Testis (tissue), 2 donors: ENCODE data around the gene ZNF148.

Experiments used
- CTCF ChIP-seq, 3 experiments: fragments of 450-650 bp in 2 of 3; fragments of 200-600 bp in 1 of 3; sonication (generic) in 1 of 3; IDR thresholded peaks; one replicate each; pipeline ENCODE4 v1.5.1; 2016 to 2019; ENCODE audit warnings: antibody characterized with exemption in 3 of 3, mild to moderate bottlenecking in 2 of 3, moderate library complexity in 1 of 3
- POLR2A ChIP-seq: fragments of 450-650 bp; IDR thresholded peaks from one replicate; pipeline ENCODE4 v1.6.1; 2017; ENCODE audit warnings: antibody characterized with exemption, mild to moderate bottlenecking, moderate library complexity

- TF ChIP-seq CTCF (IDR thresholded peaks at IDR 0.05) (no peak), POLR2A (no peak)
These were observed 128.9 kb downstream of the ZNF148 start for GRCh38 chr3:125246237-125246636.
